Measurements from ENCODE around the gene PGAM4.

Gene PGAM4

DNA sequence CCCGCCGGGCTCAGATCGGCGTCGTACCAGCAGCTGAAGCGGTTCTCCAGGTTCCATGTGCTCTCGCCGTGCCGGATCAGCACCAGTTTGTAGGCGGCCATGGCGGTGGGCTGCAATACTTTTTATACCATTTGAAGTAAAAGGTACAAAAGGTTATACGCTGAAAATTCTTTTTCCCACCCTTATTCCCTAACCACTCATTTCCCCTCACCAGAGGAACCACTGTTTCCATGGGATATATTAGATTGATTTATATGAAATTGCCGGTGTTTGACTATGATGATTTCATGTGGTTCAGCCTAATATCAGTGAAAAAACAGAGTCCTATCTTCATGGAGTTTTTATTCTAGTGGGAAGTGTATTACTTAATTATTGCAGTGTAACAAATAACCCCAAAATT, at the start of gene PGAM4:
PGAM4 (minus strand) TSS at position 101 of the 400 bp plus-strand sequence; CDS start at position 101, 0 bp downstream.
- TF ChIP-seq CTCF (conservative IDR thresholded peaks at IDR 0.05; ENCODE audit: low read depth, low read length), result no peak
- Histone ChIP-seq H4K20me1 (ENCODE audit: insufficient read depth) (no peaks in the 10 kb centered on the region), H2AFZ (ENCODE audit: low read depth) (no peak within 1 kb of the TSS), H3K9ac (no peak within 1 kb of the TSS), H3K79me2 (ENCODE audit: insufficient read depth, low read depth) (no peaks in the 10 kb centered on the region), H3K4me3 (IDR thresholded peaks at IDR 0.05; ENCODE audit: insufficient read depth, low read depth, low read length) (no peak within 1 kb of the TSS), H3K27ac (no peak within 1 kb of the TSS), H3K36me3 (ENCODE audit: insufficient read depth) (no peaks in the 10 kb centered on the region), H3K4me2 (no peak within 1 kb of the TSS), H3K27me3 (ENCODE audit: insufficient read depth, low read depth) (no peaks in the 10 kb centered on the region), H3K4me1 (ENCODE audit: low read depth, poor library complexity, severe bottlenecking) (no peaks in the 10 kb centered on the region)

- no peak overlapping the region for H3K4me3 ChIP-seq (IDR thresholded peaks at IDR 0.05; ENCODE audit: insufficient read depth, low read depth, low read length)
- no peak overlapping the region for H2AFZ ChIP-seq (ENCODE audit: low read depth)
- no peaks in the 10 kb centered on the region for H3K4me1 ChIP-seq (ENCODE audit: low read depth, poor library complexity, severe bottlenecking)
- TF ChIP-seq CTCF (conservative IDR thresholded peaks at IDR 0.05; ENCODE audit: low read depth, low read length), result no peak
- H3K4me2 ChIP-seq, result no peak overlapping the region
- H3K36me3 ChIP-seq (ENCODE audit: insufficient read depth), result no peaks in the 10 kb centered on the region
- no peak overlapping the region for H3K27ac ChIP-seq
- no peaks in the 10 kb centered on the region for H3K27me3 ChIP-seq (ENCODE audit: insufficient read depth, low read depth)
- no peak overlapping the region for H3K9ac ChIP-seq
- no peaks in the 10 kb centered on the region for H3K79me2 ChIP-seq (ENCODE audit: insufficient read depth, low read depth)
- H4K20me1 ChIP-seq (ENCODE audit: insufficient read depth), result no peaks in the 10 kb centered on the region
These were observed 42.4 kb upstream of the PGAM4 start for GRCh38 chrX:78011846-78012245.

GRCh38 chrX:77979870-77980269, 10.4 kb upstream of the PGAM4 start:
- Histone ChIP-seq H3K79me2 (ENCODE audit: insufficient read depth, low read depth) (no peaks in the 10 kb centered on the region), H3K27me3 (ENCODE audit: insufficient read depth, low read depth) (no peaks in the 10 kb centered on the region), H3K4me3 (IDR thresholded peaks at IDR 0.05; ENCODE audit: insufficient read depth, low read depth, low read length) (no peak overlapping the region), H2AFZ (ENCODE audit: low read depth) (no peak overlapping the region), H3K36me3 (ENCODE audit: insufficient read depth) (no peaks in the 10 kb centered on the region), H3K9ac (no peak overlapping the region), H3K4me2 (no peak overlapping the region), H3K4me1 (ENCODE audit: low read depth, poor library complexity, severe bottlenecking) (no peaks in the 10 kb centered on the region), H3K27ac (no peak overlapping the region), H4K20me1 (ENCODE audit: insufficient read depth) (no peaks in the 10 kb centered on the region)
- TF ChIP-seq CTCF (conservative IDR thresholded peaks at IDR 0.05; ENCODE audit: low read depth, low read length), result no peak

GRCh38 chrX:77977518-77977917, 8.1 kb upstream of the PGAM4 start:
- Histone ChIP-seq H2AFZ (ENCODE audit: low read depth) (no peak overlapping the region), H4K20me1 (ENCODE audit: insufficient read depth) (no peaks in the 10 kb centered on the region), H3K27me3 (ENCODE audit: insufficient read depth, low read depth) (no peaks in the 10 kb centered on the region), H3K79me2 (ENCODE audit: insufficient read depth, low read depth) (no peaks in the 10 kb centered on the region), H3K4me3 (IDR thresholded peaks at IDR 0.05; ENCODE audit: insufficient read depth, low read depth, low read length) (no peak overlapping the region), H3K4me2 (no peak overlapping the region), H3K27ac (no peak overlapping the region), H3K36me3 (ENCODE audit: insufficient read depth) (no peaks in the 10 kb centered on the region), H3K9ac (no peak overlapping the region), H3K4me1 (ENCODE audit: low read depth, poor library complexity, severe bottlenecking) (no peaks in the 10 kb centered on the region)
- TF ChIP-seq CTCF (conservative IDR thresholded peaks at IDR 0.05; ENCODE audit: low read depth, low read length), result no peak

All from KMS-11 (cell line).